Right renal pelvis (tissue), 4 donors: ENCODE measurements around the gene BTK. TPM values are rescaled to one million over a fixed set of nuclear protein-coding genes. Genes with fewer than 3 reads are reported as not detected.
"Not testable (repeated sequence)": the region's sequence is repeated elsewhere in the genome, so short reads cannot be mapped to it uniquely, and the experiment has no call there.

ENCODE experiments used
- DNase-seq, 4 donors: peaks; one replicate each; pipeline ENCODE4 v3.0.0-alpha.2; 2013; ENCODE audit warnings: low read depth in 4 of 4, low spot score in 3 of 4, missing footprints in 1 of 4
- polyA plus RNA-seq, 4 donors: library from polyadenylated mRNA; unstranded; fragments of 120-200 nt; gene quantifications; one replicate each; pipeline ENCODE4 v1.2.1, GENCODE V29; 2013; ENCODE audit not compliant: insufficient read length in 4 of 4

BTK gene
- polyA plus RNA-seq, 4 donors, result 1.4 to 3.9 (median 2.1) TPM

- peak; percentile 30 to 52 (median 44) for DNase-seq
Measured at GRCh38 chrX:101348452-101349192, 37.4 kb downstream of the BTK start, which contains the start of gene TIMM8A. Gene TIMM8A, minus strand, starts transcription at chrX:101348742. Its CDS starts 78 bp downstream, at chrX:101348664.

DNA sequence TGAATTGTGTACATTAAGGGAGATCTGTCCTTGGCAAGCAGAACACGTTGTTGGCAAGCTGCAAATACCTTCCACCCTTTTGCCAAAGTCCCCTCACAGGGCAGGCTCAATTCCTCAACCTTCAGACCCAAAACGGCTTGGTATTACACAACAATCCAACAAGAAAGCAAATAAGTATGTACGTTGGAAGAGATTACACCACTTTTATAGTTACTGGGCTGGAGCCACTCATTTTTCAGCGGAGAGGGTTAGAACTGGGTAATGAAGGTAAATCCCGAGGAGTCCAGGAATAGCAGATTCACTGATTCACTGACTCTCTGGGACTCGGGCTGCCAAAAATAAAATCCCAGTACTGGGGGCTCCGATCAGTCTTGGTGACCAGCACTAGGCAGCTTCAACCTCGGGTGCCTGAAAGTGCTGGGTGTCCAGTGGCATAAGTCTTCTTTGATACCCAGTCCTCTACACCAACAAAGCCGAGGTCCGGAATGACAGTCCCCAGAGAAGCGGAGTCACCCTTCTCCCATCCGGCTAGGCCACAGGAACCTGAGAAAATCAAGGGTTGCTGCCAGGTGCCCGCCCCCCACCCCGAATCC lies 38.0 kb downstream of the BTK start:
- no peak for DNase-seq

GRCh38 chrX:101337776-101338271 lies 48.2 kb downstream of the BTK start:
- no peak for DNase-seq

DNA sequence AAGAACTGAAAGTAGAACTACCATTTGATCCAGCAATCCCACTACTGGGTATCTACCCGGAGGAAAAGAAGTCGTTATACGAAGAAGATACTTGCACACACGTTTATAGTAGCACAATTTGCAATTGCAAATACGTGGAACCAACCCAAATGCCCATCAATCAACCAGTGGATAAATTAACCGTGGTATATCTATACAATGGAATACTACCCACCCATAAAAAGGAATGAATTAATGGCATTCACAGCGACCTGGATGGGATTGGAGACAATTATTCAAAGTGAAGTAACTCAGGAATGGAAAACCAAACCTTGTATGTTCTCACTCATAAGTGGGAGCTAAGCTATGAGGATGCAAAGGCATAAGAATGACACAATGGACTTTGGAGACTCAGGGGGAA lies 51.7 kb downstream of the BTK start:
- DNase-seq, result not testable (repeated sequence)

- DNase-seq, result not testable (repeated sequence)
Measured at GRCh38 chrX:101326600-101326999, 59.4 kb downstream of the BTK start.

- DNase-seq, result no peak
Measured at GRCh38 chrX:101303790-101304189, 82.2 kb downstream of the BTK start.

Other genes with a start within 250 kb of the BTK start
- 1 to 10 TPM; 1.5 to 2.2 (median 1.8) TPM for gene DRP2, start 166.4 kb downstream of the BTK start, polyA plus RNA-seq
- under 1 TPM; 0.31 to 0.64 (median 0.49) TPM for gene TAF7L, start 94.9 kb downstream of the BTK start, polyA plus RNA-seq
- 10 to 100 TPM; 17.7 to 19.4 (median 18.6) TPM for gene TIMM8A, start 37.4 kb downstream of the BTK start, polyA plus RNA-seq
- 1,000 to 10,000 TPM in 1 of 4 donors, 100 to 1,000 TPM in 3; 919 to 1,205 (median 965) TPM for gene RPL36A, start 4.8 kb upstream of the BTK start, polyA plus RNA-seq
- gene GLA, start 21.7 kb upstream of the BTK start, polyA plus RNA-seq, result 10 to 100 TPM; 29.8 to 31.8 (median 31.1) TPM
- 100 to 1,000 TPM; 134 to 155 (median 147) TPM for gene HNRNPH2, start 22.0 kb upstream of the BTK start, polyA plus RNA-seq
- gene ARMCX4, start 99.3 kb upstream of the BTK start, polyA plus RNA-seq, result 10 to 100 TPM; 19.0 to 24.6 (median 21.9) TPM
- 10 to 100 TPM; 49.2 to 54.1 (median 52.0) TPM for gene ARMCX1, start 164.4 kb upstream of the BTK start, polyA plus RNA-seq
- gene ARMCX6, start 231.8 kb upstream of the BTK start, polyA plus RNA-seq, result 10 to 100 TPM; 79.2 to 85.2 (median 82.6) TPM
- gene ARMCX3, start 237.0 kb upstream of the BTK start, polyA plus RNA-seq, result 100 to 1,000 TPM; 117 to 118 (median 118) TPM